K562 (cell line): ENCODE measurements around the gene ADAMTS14. TPM values are rescaled to one million over a fixed set of nuclear protein-coding genes. Genes with fewer than 3 reads are reported as not detected.

Experiments used
- CBFA2T2 ChIP-seq: fragments of 450-650 bp; conservative IDR thresholded peaks from 2 replicates; pipeline ENCODE4 v1.6.1; 2017; ENCODE audit warnings: mild to moderate bottlenecking
- CEBPB ChIP-seq: fragments of 450-650 bp; IDR thresholded peaks from 2 replicates; pipeline ENCODE4 v1.6.1; 2016; ENCODE audit warnings: missing genetic modification characterization, missing compliant biosample characterization
- CREB1 ChIP-seq, 2 experiments: sonication (generic) in 1 of 2; formaldehyde crosslinking in 1 of 2; IDR thresholded peaks; 2 replicates each; pipeline versions ENCODE4 v1.6.1 to v1.8.0; 2012 to 2022; ENCODE audit warnings: inconsistent platforms in 1 of 2, mild to moderate bottlenecking in 1 of 2, missing genetic modification reagents in 1 of 2, moderate library complexity in 1 of 2
- ELF1 ChIP-seq: fragments of 200-800 bp; sonication (Bioruptor generic); IDR thresholded peaks from 2 replicates; pipeline ENCODE4 v1.6.1; 2016; ENCODE audit warnings: missing genetic modification characterization, missing compliant biosample characterization
- FOSL1 ChIP-seq: fragments of 200-800 bp; sonication (Bioruptor generic); conservative IDR thresholded peaks from 2 replicates; pipeline ENCODE4 v1.6.1; 2016; ENCODE audit warnings: missing genetic modification characterization, missing compliant biosample characterization
- GABPA ChIP-seq: fragments of 200-800 bp; sonication (Bioruptor generic); conservative IDR thresholded peaks from 2 replicates; pipeline ENCODE4 v1.6.1; 2016; ENCODE audit warnings: low read depth, missing genetic modification characterization, missing compliant biosample characterization
- KDM1A ChIP-seq, 2 experiments: fragments of 450-650 bp; IDR thresholded peaks; 2 replicates each; pipeline ENCODE4 v1.6.1; 2016; ENCODE audit warnings: mild to moderate bottlenecking in 2 of 2
- NFE2L1 ChIP-seq: fragments of 450-650 bp; IDR thresholded peaks from 2 replicates; pipeline ENCODE4 v1.6.1; 2016; ENCODE audit warnings: missing genetic modification characterization, low read depth, mild to moderate bottlenecking, missing compliant biosample characterization, moderate library complexity, borderline replicate concordance
- NR2C2 ChIP-seq, 2 experiments: fragments of 200-800 bp in 1 of 2; sonication (Bioruptor generic) in 1 of 2; sonication (generic) in 1 of 2; formaldehyde crosslinking in 1 of 2; IDR thresholded peaks; 2 replicates each; pipeline versions ENCODE4 v1.6.1 to v1.8.0; 2016 to 2022; ENCODE audit warnings: mild to moderate bottlenecking in 1 of 2, missing compliant biosample characterization in 1 of 2, missing genetic modification characterization in 1 of 2, missing genetic modification reagents in 1 of 2
- PML ChIP-seq: IDR thresholded peaks from 2 replicates; pipeline ENCODE4 v1.6.1; 2012; ENCODE audit warnings: low read length, inconsistent platforms
- polyA plus RNA-seq, 8 experiments: library from polyadenylated mRNA; depleted of rRNA in 4 of 8; stranded (reverse) in 5 of 8; unstranded in 3 of 8; fragments of >200 nt; fragmentation: Nextera tagmentation in 2 of 8; fragmentation: Illumina TruSeq in 1 of 8; extraction: Ambion mirVana in 2 of 8; extraction: Trizol in 1 of 8; gene quantifications; 2 replicates each; pipeline versions ENCODE4 v1.2.1 to v1.2.3, GENCODE V29; 2011 to 2014; ENCODE audit warnings: inconsistent platforms in 1 of 8, missing spikeins in 1 of 8
- total RNA-seq, 7 experiments: library from RNA; depleted of rRNA in 6 of 7; stranded (reverse); fragments of >200 nt in 6 of 7; fragmentation: Illumina TruSeq in 2 of 7; extraction: Trizol in 2 of 7; gene quantifications; 2 replicates each; pipeline versions ENCODE4 v1.2.1 to v1.2.3, GENCODE V29; 2011 to 2021; ENCODE audit warnings: low replicate concordance in 1 of 7
- TF ChIP-seq, protein P1 (sequence below): fragments of 250-450 bp; sonication (Bioruptor Pico); IDR thresholded peaks from 2 replicates; pipeline ENCODE4 v1.5.0; 2022; ENCODE audit warnings: mild to moderate bottlenecking
- TF ChIP-seq, protein P2 (sequence below): sonication (generic); formaldehyde crosslinking; IDR thresholded peaks from 2 replicates; pipeline ENCODE4 v1.8.0; 2023; ENCODE audit warnings: missing genetic modification reagents, mild to moderate bottlenecking, borderline replicate concordance
- TF ChIP-seq, protein P3 (sequence below): fragments of 250-450 bp; sonication (Bioruptor Pico); IDR thresholded peaks from 2 replicates; pipeline ENCODE4 v1.4.0; 2020; ENCODE audit warnings: mild to moderate bottlenecking, moderate library complexity

The ADAMTS14 gene
- total and polyA plus RNA-seq, 9 of the 15 experiments (the other 6 are each of a cell fraction or from before 2014, with no cell fraction given), result 0.04 to 37.4 (median 15.9) TPM

DNA sequence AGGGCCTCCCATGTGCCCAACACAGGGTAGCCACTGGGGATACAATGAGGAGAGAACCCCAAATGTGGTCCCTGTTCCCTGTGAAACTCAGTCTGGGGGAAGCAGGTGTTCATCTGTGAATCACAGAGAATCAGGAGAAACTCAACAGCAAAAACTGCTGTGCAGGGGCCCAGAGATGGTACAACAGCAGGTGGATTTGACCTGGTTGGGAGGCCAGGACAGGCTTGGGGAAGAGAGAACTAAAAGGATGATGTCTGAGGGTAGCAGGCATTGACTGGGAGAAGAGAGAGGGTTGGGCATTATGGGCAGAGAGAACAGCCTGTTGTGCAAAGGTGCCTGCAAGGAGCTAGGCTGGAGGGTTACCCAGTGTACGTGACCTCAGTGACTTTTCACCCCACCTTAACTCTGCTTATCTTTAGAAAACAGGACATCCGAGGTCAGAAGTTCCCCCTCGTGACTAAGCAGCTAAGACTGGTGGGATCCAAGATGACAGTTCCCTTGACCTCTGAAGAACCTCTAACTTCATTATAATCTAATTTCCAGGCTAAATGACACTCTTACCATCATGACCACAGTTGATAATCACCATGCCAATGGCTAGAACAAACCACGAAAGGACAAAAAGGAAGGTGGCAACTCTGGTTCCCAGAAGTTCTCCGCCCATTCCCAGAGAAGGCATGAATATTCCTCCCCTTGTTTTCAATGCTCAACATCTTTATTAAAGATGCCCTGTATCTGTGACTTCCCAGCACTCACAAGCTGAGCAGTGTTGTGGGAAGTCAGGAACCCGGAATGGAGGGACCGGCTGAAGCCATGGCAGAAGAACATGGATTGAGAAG, 5.1 kb upstream of the ADAMTS14 start (continued):
- TF ChIP-seq NR2C2 (CRISPR knock-in tag; IDR thresholded peaks at IDR 0.05) (peak; percentile 90), NR2C2 (tag; IDR thresholded peaks at IDR 0.05) (peak; percentile 98), CBFA2T2 (peak; percentile 94), FOSL1 (tag) (peak; percentile 96), KDM1A (IDR thresholded peaks at IDR 0.05) (no peak), GABPA (tag) (no peak), ELF1 (tag) (no peak), CREB1 (IDR thresholded peaks at IDR 0.05) (peak; percentile 70; the same call in 1 of the 2 replicates), CREB1 (CRISPR knock-in tag; IDR thresholded peaks at IDR 0.05) (peak; percentile 58; the same call in 1 of the 2 replicates), CEBPB (peak; percentile 80), PML (peak; percentile 88), NFE2L1 (no peak; the same call in 1 of the 2 replicates)
- TF ChIP-seq, protein P1, sequence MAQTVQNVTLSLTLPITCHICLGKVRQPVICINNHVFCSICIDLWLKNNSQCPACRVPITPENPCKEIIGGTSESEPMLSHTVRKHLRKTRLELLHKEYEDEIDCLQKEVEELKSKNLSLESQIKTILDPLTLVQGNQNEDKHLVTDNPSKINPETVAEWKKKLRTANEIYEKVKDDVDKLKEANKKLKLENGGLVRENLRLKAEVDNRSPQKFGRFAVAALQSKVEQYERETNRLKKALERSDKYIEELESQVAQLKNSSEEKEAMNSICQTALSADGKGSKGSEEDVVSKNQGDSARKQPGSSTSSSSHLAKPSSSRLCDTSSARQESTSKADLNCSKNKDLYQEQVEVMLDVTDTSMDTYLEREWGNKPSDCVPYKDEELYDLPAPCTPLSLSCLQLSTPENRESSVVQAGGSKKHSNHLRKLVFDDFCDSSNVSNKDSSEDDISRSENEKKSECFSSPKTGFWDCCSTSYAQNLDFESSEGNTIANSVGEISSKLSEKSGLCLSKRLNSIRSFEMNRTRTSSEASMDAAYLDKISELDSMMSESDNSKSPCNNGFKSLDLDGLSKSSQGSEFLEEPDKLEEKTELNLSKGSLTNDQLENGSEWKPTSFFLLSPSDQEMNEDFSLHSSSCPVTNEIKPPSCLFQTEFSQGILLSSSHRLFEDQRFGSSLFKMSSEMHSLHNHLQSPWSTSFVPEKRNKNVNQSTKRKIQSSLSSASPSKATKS (CRISPR knock-in tag), result peak; percentile 60; the same call in 1 of the 2 replicates
- TF ChIP-seq, protein P2, sequence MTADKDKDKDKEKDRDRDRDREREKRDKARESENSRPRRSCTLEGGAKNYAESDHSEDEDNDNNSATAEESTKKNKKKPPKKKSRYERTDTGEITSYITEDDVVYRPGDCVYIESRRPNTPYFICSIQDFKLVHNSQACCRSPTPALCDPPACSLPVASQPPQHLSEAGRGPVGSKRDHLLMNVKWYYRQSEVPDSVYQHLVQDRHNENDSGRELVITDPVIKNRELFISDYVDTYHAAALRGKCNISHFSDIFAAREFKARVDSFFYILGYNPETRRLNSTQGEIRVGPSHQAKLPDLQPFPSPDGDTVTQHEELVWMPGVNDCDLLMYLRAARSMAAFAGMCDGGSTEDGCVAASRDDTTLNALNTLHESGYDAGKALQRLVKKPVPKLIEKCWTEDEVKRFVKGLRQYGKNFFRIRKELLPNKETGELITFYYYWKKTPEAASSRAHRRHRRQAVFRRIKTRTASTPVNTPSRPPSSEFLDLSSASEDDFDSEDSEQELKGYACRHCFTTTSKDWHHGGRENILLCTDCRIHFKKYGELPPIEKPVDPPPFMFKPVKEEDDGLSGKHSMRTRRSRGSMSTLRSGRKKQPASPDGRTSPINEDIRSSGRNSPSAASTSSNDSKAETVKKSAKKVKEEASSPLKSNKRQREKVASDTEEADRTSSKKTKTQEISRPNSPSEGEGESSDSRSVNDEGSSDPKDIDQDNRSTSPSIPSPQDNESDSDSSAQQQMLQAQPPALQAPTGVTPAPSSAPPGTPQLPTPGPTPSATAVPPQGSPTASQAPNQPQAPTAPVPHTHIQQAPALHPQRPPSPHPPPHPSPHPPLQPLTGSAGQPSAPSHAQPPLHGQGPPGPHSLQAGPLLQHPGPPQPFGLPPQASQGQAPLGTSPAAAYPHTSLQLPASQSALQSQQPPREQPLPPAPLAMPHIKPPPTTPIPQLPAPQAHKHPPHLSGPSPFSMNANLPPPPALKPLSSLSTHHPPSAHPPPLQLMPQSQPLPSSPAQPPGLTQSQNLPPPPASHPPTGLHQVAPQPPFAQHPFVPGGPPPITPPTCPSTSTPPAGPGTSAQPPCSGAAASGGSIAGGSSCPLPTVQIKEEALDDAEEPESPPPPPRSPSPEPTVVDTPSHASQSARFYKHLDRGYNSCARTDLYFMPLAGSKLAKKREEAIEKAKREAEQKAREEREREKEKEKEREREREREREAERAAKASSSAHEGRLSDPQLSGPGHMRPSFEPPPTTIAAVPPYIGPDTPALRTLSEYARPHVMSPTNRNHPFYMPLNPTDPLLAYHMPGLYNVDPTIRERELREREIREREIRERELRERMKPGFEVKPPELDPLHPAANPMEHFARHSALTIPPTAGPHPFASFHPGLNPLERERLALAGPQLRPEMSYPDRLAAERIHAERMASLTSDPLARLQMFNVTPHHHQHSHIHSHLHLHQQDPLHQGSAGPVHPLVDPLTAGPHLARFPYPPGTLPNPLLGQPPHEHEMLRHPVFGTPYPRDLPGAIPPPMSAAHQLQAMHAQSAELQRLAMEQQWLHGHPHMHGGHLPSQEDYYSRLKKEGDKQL, result no peak
- TF ChIP-seq, protein P3, sequence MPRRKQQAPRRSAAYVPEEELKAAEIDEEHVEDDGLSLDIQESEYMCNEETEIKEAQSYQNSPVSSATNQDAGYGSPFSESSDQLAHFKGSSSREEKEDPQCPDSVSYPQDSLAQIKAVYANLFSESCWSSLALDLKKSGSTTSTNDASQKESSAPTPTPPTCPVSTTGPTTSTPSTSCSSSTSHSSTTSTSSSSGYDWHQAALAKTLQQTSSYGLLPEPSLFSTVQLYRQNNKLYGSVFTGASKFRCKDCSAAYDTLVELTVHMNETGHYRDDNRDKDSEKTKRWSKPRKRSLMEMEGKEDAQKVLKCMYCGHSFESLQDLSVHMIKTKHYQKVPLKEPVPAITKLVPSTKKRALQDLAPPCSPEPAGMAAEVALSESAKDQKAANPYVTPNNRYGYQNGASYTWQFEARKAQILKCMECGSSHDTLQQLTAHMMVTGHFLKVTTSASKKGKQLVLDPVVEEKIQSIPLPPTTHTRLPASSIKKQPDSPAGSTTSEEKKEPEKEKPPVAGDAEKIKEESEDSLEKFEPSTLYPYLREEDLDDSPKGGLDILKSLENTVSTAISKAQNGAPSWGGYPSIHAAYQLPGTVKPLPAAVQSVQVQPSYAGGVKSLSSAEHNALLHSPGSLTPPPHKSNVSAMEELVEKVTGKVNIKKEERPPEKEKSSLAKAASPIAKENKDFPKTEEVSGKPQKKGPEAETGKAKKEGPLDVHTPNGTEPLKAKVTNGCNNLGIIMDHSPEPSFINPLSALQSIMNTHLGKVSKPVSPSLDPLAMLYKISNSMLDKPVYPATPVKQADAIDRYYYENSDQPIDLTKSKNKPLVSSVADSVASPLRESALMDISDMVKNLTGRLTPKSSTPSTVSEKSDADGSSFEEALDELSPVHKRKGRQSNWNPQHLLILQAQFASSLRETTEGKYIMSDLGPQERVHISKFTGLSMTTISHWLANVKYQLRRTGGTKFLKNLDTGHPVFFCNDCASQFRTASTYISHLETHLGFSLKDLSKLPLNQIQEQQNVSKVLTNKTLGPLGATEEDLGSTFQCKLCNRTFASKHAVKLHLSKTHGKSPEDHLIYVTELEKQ (CRISPR knock-in tag), result peak; percentile 76
